ENCODE results near the gene SLC35F3. TPM values are rescaled to one million over a fixed set of nuclear protein-coding genes. Genes with fewer than 3 reads are reported as not detected.

Gene SLC35F3
- total and polyA plus RNA-seq, 9 of the 15 experiments (the other 6 are each of a cell fraction or from before 2014, with no cell fraction given), result 0.04 to 0.07 (median 0.04) TPM; not detected in 6

DNA sequence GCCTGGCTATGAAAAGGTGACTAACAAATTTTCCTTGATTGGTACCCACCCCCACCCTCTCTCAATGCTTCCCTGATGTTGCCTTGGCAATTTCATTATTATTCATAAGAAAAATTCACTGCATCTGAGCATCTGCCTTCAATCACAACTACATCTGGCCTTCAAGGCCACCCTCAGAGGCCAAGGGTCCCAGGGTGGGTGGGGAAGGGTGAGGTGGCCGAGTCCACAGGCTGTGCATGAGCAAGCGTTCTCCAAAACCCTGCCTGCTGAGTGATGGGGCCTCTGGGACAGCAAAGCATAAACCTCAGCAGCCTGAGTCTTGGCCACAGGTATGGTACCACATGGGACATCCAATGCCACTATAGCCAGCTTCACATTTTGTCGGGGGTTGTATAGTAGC lies 198.7 kb downstream of the SLC35F3 start (continued):
- TF ChIP-seq, protein P1, sequence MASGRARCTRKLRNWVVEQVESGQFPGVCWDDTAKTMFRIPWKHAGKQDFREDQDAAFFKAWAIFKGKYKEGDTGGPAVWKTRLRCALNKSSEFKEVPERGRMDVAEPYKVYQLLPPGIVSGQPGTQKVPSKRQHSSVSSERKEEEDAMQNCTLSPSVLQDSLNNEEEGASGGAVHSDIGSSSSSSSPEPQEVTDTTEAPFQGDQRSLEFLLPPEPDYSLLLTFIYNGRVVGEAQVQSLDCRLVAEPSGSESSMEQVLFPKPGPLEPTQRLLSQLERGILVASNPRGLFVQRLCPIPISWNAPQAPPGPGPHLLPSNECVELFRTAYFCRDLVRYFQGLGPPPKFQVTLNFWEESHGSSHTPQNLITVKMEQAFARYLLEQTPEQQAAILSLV (tag; IDR thresholded peaks at IDR 0.05), result no peak
- TF ChIP-seq, protein P2, sequence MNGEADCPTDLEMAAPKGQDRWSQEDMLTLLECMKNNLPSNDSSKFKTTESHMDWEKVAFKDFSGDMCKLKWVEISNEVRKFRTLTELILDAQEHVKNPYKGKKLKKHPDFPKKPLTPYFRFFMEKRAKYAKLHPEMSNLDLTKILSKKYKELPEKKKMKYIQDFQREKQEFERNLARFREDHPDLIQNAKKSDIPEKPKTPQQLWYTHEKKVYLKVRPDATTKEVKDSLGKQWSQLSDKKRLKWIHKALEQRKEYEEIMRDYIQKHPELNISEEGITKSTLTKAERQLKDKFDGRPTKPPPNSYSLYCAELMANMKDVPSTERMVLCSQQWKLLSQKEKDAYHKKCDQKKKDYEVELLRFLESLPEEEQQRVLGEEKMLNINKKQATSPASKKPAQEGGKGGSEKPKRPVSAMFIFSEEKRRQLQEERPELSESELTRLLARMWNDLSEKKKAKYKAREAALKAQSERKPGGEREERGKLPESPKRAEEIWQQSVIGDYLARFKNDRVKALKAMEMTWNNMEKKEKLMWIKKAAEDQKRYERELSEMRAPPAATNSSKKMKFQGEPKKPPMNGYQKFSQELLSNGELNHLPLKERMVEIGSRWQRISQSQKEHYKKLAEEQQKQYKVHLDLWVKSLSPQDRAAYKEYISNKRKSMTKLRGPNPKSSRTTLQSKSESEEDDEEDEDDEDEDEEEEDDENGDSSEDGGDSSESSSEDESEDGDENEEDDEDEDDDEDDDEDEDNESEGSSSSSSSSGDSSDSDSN (IDR thresholded peaks at IDR 0.05; ENCODE audit: borderline replicate concordance in 1 of 2, low read depth in 2 of 2, low read length in 2 of 2), result no peak
- TF ChIP-seq, protein P3, sequence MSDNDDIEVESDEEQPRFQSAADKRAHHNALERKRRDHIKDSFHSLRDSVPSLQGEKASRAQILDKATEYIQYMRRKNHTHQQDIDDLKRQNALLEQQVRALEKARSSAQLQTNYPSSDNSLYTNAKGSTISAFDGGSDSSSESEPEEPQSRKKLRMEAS (CRISPR knock-in tag; IDR thresholded peaks at IDR 0.05), result no peak

GRCh38 chr1:234106032-234106431 lies 201.6 kb downstream of the SLC35F3 start:
- H3K4me3 ChIP-seq, result no peak overlapping the region
- WGBS (ENCODE audit: insufficient coverage, low coverage, missing lambda C conversion rate), result 2% methylated on average over 2 of the region's 2 CpGs
- no peak for FAIRE-seq
- no peaks in the 10 kb centered on the region for H3K79me2 ChIP-seq (ENCODE audit: control insufficient read depth, insufficient read depth, low read length)
- H3K27ac ChIP-seq (ENCODE audit: extremely low read depth, low read depth, low read length), result no peak overlapping the region
- no peak overlapping the region for H3K4me2 ChIP-seq (ENCODE audit: insufficient read depth, low read length)
- no peaks in the 10 kb centered on the region for H4K20me1 ChIP-seq (replicated peaks; ENCODE audit: control insufficient read depth, insufficient read depth, low read length)
- in situ Hi-C loops (cut with MboI) (no loop called here), intact Hi-C loops (cut with micrococcal nuclease) (no loop called here)
- peak; percentile 51; the same call in 2 of the 3 replicates for ATAC-seq
- H2AFZ ChIP-seq (ENCODE audit: low read depth, low read length), result no peak overlapping the region
- H3K9me3 ChIP-seq (replicated peaks; ENCODE audit: control insufficient read depth, insufficient read depth, low read depth, low read length), result no peaks in the 10 kb centered on the region
- H3K36me3 ChIP-seq (ENCODE audit: control insufficient read depth, insufficient read depth, low read length), result no peaks in the 10 kb centered on the region
- TF ChIP-seq RAD51 (IDR thresholded peaks at IDR 0.05; ENCODE audit: borderline replicate concordance, low read depth) (peak; percentile 56; the same call in 1 of the 2 replicates), USF2 (CRISPR knock-in tag; IDR thresholded peaks at IDR 0.05) (peak; percentile 75), ARNT (IDR thresholded peaks at IDR 0.05) (no peak), ZNF143 (CRISPR knock-in tag; IDR thresholded peaks at IDR 0.05) (no peak), POLR2AphosphoS2 (IDR thresholded peaks at IDR 0.05; ENCODE audit: low read length) (no peak), NFIC (IDR thresholded peaks at IDR 0.05) (peak; percentile 68)
- no peak overlapping the region for H3K9ac ChIP-seq (ENCODE audit: insufficient read depth in 1 of 2, low read depth in 2 of 2, low read length in 2 of 2)
- ChIA-PET CTCF (ENCODE audit: low intra/inter-chr PET ratio) (no interaction called here), POLR2A (interaction anchor here (0.6 kb wide), 2 partner anchors 75 to 990 kb away, joined by 3 read pairs; no protein-coding TSS in a partner anchor)
- DNase-seq (ENCODE audit: extremely low read depth in 1 of 4, low spot score in 3 of 4), result peak in 1 of 4 experiments; percentile 20
- H3K9me1 ChIP-seq (ENCODE audit: control insufficient read depth, insufficient read depth, low read length), result no peaks in the 10 kb centered on the region
- H3K4me1 ChIP-seq (replicated peaks in 1 of 2; ENCODE audit: control insufficient read depth in 2 of 2, insufficient read depth in 2 of 2, low read length in 2 of 2), result no peaks in the 10 kb centered on the region
- H3K27me3 ChIP-seq (ENCODE audit: control insufficient read depth in 2 of 2, insufficient read depth in 2 of 2, low read length in 2 of 2), result peaks cover 0 to 8% of the 10 kb centered on the region in 2 experiments; a peak in 2 of 5 replicates
- BruUV-seq (replicated peaks), result no TSS peak

Data from K562 (cell line).